ENCODE results near the gene NPDC1. TPM values are rescaled to one million over a fixed set of nuclear protein-coding genes. Genes with fewer than 3 reads are reported as not detected.
A peak's percentile ranks its signal among the peaks of the same experiment; 100 is the strongest.

The NPDC1 gene
- total and polyA plus RNA-seq, 2 donors (not counting 1 experiment from before 2014, with no cell fraction given) = 0.17 to 0.19 TPM

GRCh38 chr9:137030538-137031527, 15.1 kb downstream of the NPDC1 start:
- peaks cover 0 to 7% (median 0%) of the 10 kb centered on the region in 3 donors for H3K9me3 ChIP-seq (ENCODE audit: control extremely low read depth in 1 of 3, control insufficient read depth in 2 of 3, insufficient read depth in 1 of 3, low read length in 2 of 3)
- H3K9ac ChIP-seq (ENCODE audit: low read length) = peak overlapping the region; percentile 70
- POLR2A ChIA-PET = interaction anchor here (1.1 kb wide), 2 partner anchors 10 to 40 kb away, joined by 3 to 4 read pairs; partner anchors contain the start of gene SAPCD2
- peaks cover 11% of the 10 kb centered on the region for H4K20me1 ChIP-seq (ENCODE audit: control insufficient read depth, insufficient read depth, low read length, poor library complexity, severe bottlenecking)
- peaks cover 74% of the 10 kb centered on the region for H3K4me1 Mint-ChIP-seq
- CTCF ChIA-PET = interaction anchor here (1.1 to 5.9 kb wide), 15 partner anchors 14 to 253 kb away, joined by 3 to 49 read pairs (median 10); partner anchors contain the start of genes AJM1, C8G, FBXW5 and NPDC1
- peak overlapping the region; percentile 3 to 77 (median 64) for H3K4me3 ChIP-seq (ENCODE audit: control extremely low read depth in 1 of 5, extremely low read depth in 1 of 5, insufficient read depth in 1 of 5, low read depth in 2 of 5, low read length in 4 of 5)
- H3K36me3 ChIP-seq (replicated peaks in 1 of 2; ENCODE audit: control extremely low read depth in 1 of 2, control insufficient read depth in 1 of 2, extremely low read depth in 1 of 2, insufficient read depth in 2 of 2, low read length in 1 of 2) = no peaks in the 10 kb centered on the region
- H3K27me3 Mint-ChIP-seq = no peaks in the 10 kb centered on the region
- no peaks in the 10 kb centered on the region for H3K27me3 ChIP-seq (replicated peaks in 1 of 4; ENCODE audit: control extremely low read depth in 1 of 4, control insufficient read depth in 3 of 4, insufficient read depth in 4 of 4, low read length in 3 of 4)
- peak overlapping the region; percentile 54 for H2AFZ ChIP-seq (ENCODE audit: insufficient read depth, low read depth, low read length, poor library complexity, severe bottlenecking)
- H3K79me2 ChIP-seq (ENCODE audit: control insufficient read depth, insufficient read depth, low read length) = peaks cover 12% of the 10 kb centered on the region
- DNase-seq (peak; percentile 65), ATAC-seq (ENCODE audit: low read depth) (no peak)
- WGBS (ENCODE audit: insufficient coverage) = 45% methylated on average over 63 of the region's 65 CpGs
- H3K27ac Mint-ChIP-seq = peak overlapping the region; percentile 91
- H3K9me3 Mint-ChIP-seq (ENCODE audit: insufficient read depth) = no peaks in the 10 kb centered on the region
- H3K27ac ChIP-seq (ENCODE audit: low read length in 2 of 2) = peak overlapping the region; percentile 40 to 71
- peak overlapping the region; percentile 100 for H3K4me2 ChIP-seq (replicated peaks; ENCODE audit: low read depth, low read length, poor library complexity, severe bottlenecking)
- intact Hi-C loops (cut with micrococcal nuclease) = loop anchor here (5.0 kb wide), 1 partner anchor 41 kb away; the partner anchor contains the start of gene SAPCD2
- TF ChIP-seq EZH2 (IDR thresholded peaks at IDR 0.05; ENCODE audit: borderline replicate concordance, insufficient read depth, low read depth, low read length, poor library complexity, severe bottlenecking) = no peak
- TF ChIP-seq CTCF (IDR thresholded peaks at IDR 0.05) = no peak
- H3K4me1 ChIP-seq (ENCODE audit: control insufficient read depth in 2 of 2, insufficient read depth in 2 of 2, low read length in 2 of 2) = peaks cover 70 to 89% of the 10 kb centered on the region in 2 donors
- peak overlapping the region; percentile 90 for H3K4me3 Mint-ChIP-seq

Data from B cell (primary cell).